ENCODE results near the gene DMKN. TPM values are rescaled to one million over a fixed set of nuclear protein-coding genes. Genes with fewer than 3 reads are reported as not detected.
A peak's percentile ranks its signal among the peaks of the same experiment; 100 is the strongest.

The DMKN gene
- 1.1 TPM for polyA plus RNA-seq (2013, experiment 1 of 2; ENCODE audit: insufficient read length)
- polyA plus RNA-seq (2013, experiment 2 of 2; ENCODE audit: insufficient read length): 1.5 TPM

DNA sequence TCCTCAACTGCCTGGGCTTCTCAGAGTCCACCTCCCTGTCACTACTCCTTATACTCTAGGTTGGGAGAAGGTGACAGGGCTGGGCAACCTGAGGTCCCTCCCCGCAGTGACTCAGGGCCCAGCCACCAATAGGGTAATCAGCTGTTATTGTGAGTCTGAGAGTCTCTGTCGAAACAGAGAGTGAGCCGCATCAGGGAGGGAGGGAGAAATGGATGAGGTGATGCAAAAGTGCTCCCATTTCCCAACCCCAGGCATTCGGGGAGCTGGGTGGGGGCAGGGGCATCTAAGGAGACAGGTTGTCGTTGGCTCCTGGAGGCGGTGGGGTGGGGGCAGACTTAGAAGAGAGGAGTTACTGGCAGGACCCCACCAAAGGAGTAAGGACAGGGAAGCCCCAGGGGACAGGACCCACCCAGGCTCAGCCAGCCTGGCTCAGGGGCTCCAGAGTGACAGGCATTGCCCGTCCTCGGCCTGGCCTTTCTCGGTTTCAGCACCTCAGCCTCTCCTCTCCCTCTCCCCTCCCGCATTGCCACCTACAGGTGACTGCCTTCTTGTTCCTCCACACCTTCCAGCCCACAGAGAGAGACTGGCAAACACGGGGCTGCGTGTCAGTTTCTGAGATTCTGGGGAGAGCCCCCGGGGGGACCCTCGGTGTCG lies at the start of gene DMKN:
TSS of gene DMKN (minus strand) at position 22 of the 654 bp plus-strand sequence. CDS start 174 bp downstream, outside the sequence.
- peak; percentile 30 for DNase-seq

GRCh38 chr19:35562776-35563175 lies 49.3 kb upstream of the DMKN start:
- DNase-seq: no peak

DNA sequence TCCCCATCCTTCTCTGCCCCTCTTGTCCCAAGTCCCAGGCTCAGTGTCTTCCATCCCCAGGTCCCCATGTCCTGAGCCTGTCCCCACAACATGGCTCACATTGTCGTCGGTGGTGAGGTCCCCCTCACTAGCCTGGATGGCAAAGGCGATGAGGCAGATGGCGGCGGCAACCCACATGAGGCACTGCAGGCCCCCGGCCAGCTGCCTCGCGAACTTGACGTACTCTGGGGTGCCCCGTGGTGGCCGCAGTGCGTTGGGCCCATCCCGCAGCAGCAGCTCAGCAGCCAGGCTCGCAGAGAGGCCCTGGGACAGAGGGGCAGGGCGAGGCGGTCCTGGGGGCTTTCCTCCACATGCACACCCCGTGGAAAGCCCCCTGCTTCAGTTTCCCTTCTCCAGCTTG lies 48.9 kb upstream of the DMKN start:
- DNase-seq: no peak

- no peak for DNase-seq
Observed at GRCh38 chr19:35561436-35561835, 48.0 kb upstream of the DMKN start.

GRCh38 chr19:35560677-35561076 lies 47.2 kb upstream of the DMKN start:
- no peak for DNase-seq

DNA sequence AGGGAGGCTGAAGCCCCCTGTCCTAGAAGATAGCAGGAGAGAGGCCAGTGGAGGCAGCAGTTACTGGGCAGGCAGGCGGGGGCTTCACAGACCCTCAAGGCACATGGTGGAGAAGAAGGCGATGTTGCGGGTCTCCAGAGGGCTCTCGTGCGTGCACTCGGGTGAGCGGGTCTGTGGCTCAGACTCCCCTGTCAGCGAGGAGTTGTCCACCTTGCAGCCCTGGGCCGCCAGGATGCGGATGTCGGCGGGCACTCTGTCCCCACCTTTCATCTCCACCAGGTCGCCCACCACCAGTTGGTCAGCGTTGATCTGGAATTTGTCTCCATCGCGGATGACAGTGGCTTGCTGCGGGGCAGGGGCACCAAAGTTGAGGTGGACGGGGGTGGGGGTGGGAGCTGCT lies 46.8 kb upstream of the DMKN start:
- DNase-seq: no peak

GRCh38 chr19:35559781-35560180 lies 46.3 kb upstream of the DMKN start:
- DNase-seq: no peak

- DNase-seq: no peak
Observed at GRCh38 chr19:35559281-35559659, 45.8 kb upstream of the DMKN start.

DNA sequence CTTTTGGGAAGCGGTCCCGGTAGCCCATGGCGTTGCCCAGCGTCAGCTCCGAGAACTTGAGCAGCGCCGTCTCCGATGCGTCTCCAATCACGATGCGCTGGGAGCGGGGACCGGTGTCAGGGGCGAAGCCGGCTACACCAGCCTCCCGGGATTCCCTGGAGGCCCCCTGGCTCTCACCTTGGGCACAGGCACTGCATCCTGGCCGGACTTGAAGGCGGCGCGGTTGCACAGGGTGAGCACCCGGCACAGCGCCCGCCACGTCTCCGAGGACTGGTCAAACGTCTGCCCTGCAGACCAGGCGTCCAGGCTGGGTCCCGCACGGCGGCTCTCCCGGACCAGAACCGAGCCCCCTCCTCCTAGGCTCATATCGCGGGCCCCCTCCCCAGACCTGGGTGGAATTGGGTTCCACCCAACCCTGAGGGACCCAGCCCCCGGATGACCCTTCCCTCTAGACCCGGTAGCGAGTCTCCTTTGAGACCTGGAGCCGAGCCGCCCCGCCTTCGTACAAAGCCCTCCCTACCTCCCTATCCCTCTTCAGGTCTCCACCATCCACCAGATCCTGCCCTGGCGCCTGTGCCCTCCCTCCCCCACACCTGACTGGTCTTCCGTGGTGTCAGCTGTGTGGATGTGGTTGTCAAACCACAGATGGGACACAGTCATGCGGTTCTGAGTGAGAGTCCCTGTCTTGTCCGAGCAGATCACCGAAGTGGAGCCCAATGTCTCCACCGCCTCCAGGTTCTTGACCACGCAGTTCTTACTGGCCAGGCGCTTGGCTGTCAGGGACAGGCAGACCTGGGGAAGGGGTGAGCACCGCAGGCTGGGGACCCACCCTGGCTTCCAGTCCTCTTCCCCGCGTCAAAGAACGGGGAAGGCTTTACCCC lies 45.2 kb upstream of the DMKN start:
- no peak for DNase-seq

DNA sequence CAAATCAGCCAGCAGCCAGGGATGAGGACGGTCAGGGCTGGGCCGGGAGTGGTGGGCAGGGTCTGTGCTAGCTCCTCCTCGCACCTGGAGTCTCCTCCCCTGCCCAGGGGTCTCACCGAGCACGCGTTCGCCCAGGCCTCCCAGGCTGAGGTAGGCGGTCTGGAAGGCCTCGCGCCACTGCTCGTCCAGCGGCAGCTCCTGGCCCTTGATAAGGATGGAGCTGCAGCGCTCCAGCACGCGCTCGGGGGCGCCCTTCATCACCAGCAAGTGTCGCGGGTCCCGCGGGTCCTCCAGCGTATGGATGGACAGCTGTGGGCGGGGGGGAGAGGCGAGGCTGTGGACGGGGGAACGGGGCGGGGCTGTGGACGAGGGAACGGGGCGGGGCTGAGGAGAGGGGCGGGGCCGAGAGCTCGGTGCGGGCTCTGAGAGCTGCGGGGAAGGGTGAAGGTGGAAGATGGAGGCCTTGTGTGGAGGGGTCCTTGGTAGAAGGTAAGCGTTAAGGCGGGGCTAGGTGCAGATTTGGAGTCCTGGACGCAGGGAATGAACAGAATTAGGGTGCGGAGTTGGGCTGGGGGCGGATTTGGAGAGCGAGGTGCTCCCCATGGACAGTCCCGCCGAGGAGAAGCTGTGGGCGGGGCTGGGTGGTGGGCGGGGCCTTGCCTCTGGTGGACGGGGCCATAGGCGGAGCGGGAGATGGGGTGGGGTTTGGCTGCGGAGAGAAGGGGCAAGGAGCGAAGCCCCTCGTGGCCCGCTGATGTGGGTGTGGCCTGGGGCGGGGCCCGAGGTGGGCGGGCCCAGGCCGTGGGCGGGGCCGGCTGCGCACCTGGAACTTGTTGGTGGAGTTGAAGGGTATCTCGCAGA lies 44.3 kb upstream of the DMKN start:
- DNase-seq: peak; percentile 58

DNA sequence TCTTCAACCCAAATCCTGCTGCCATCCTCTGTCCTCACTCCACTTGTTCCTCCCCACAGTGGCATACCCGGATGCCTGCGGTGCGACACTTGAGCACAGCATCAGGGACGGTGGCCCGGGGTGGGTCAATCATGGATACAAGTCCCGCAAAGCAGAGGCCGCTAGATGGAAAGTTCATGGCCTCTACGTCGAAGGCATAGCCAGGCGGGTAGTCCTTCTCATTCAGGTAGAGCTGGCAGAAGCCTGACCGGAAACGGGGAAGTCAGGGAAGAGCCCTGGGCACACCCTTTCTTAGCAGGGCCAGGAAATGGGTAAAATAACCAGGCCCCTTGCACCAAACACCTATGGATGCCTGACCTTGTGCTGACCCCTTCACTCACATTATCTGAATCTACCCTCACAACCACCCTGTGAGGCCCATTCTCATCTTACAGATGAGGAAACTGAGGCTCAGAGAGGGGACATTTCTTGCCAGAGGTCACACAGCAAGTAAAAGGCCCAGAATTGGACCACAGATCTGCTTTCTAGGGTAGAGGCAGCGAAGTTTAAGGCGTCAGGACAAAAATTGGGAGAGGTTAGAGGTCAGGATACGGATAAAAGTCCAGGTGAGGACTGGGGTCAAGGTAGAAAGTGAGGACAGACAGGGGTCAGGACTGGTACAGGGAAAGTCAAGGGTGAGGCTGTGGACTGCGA lies 43.5 kb upstream of the DMKN start:
- no peak for DNase-seq

- DNase-seq: no peak
Observed at GRCh38 chr19:35556025-35556590, 42.7 kb upstream of the DMKN start.

GRCh38 chr19:35555301-35556005 lies 42.0 kb upstream of the DMKN start:
- peak; percentile 32 for DNase-seq

- DNase-seq: no peak
Observed at GRCh38 chr19:35554076-35554475, 40.6 kb upstream of the DMKN start.

GRCh38 chr19:35553385-35554000 lies 40.0 kb upstream of the DMKN start:
- DNase-seq: no peak

DNA sequence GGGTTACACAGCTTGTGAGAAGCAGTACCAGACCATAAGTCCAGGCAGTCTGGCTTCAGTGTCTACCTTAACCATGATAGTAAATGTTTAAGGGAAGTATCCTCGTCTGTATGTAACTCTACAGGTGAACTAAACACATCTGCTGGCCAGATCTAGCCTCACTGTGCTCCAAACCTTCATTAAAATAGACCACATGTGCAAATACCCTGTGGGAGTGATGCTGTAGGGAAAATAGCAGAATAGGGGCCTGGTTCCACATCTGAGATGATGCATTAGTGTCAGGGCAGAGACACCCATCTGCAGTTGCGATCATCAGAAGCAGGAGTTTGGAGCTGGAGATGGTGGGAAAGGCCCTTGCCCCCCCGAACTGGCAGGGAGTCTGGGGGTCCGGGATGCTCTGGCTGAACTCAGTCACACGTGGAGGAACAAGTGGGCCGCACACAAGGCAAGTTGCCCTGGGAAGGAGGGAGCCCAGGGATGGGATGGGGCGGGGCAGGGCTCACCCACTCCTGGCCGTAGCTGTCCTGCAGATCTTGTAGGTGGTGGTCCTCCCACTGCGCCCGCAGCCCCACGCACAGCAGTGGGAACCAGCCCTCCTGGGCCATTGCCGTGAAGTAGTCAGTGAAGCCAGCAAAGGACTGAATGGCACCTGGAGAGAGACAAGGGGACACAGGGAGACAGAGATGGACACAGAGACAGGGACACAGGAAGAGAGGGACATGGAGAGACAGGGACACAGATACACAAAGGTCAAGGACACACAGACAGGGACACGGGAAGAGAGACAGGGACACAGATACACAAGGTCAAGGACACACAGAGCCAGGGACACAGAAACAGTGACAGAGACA lies 39.3 kb upstream of the DMKN start:
- DNase-seq: no peak

GRCh38 chr19:35551091-35551810 lies 37.8 kb upstream of the DMKN start:
- no peak for DNase-seq

GRCh38 chr19:35549879-35550523 lies 36.6 kb upstream of the DMKN start:
- DNase-seq: no peak
